Right lobe of liver (tissue), 4 donors: ENCODE measurements around the gene KLRK1.

Experiments
- POLR2A ChIP-seq: fragments of 450-650 bp; IDR thresholded peaks from one replicate; pipeline ENCODE4 v1.6.1; 2017; ENCODE audit warnings: antibody characterized with exemption, mild to moderate bottlenecking
- TF ChIP-seq, protein P1 (sequence below), 4 donors: fragments of 200-600 bp in 3 of 4; fragments of 450-650 bp in 1 of 4; IDR thresholded peaks; one replicate each; pipeline versions ENCODE4 v1.5.1 to v1.8.0; 2016 to 2022; ENCODE audit warnings: antibody characterized with exemption in 4 of 4, mild to moderate bottlenecking in 2 of 4
- donor health status: DM: no; HTN: no; CAD: no.
- donor health status: DM: no; HTN: no; CAD: no.
- donor health status: DM: no; HTN: yes; CAD: no.

DNA sequence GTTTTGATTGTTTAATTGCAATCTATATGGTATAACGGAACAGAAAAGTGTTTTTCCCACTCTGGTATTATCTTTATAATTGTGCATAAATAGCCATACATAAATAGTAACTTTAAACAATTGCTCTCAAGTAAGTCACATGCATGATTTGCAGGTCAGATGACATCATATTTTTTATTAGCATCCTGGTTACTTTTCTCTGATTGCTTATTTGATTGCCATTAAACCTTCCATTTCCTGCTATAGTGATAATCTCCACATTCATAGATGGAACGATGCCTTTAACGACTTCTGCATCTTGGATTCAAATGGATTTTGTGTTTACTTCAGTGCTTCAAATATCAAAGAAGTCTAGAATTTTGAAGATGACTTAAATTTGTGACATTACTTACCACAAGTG is 3.5 kb upstream of the KLRK1 start:
- TF ChIP-seq, protein P1, sequence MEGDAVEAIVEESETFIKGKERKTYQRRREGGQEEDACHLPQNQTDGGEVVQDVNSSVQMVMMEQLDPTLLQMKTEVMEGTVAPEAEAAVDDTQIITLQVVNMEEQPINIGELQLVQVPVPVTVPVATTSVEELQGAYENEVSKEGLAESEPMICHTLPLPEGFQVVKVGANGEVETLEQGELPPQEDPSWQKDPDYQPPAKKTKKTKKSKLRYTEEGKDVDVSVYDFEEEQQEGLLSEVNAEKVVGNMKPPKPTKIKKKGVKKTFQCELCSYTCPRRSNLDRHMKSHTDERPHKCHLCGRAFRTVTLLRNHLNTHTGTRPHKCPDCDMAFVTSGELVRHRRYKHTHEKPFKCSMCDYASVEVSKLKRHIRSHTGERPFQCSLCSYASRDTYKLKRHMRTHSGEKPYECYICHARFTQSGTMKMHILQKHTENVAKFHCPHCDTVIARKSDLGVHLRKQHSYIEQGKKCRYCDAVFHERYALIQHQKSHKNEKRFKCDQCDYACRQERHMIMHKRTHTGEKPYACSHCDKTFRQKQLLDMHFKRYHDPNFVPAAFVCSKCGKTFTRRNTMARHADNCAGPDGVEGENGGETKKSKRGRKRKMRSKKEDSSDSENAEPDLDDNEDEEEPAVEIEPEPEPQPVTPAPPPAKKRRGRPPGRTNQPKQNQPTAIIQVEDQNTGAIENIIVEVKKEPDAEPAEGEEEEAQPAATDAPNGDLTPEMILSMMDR (IDR thresholded peaks at IDR 0.05), result no peak
- TF ChIP-seq POLR2A, result no peak
